Neural cell (in vitro differentiated cells): ENCODE measurements around the gene CNTN4. TPM values are rescaled to one million over a fixed set of nuclear protein-coding genes. Genes with fewer than 3 reads are reported as not detected.

Experiments
- H2AFZ ChIP-seq: fragments of 200-600, 300-800 bp; sonication (generic), shearing (Covaris generic); 2 replicates; pipeline ENCODE4 v1.6.0; 2014; ENCODE audit warnings: low read depth, mild to moderate bottlenecking, antibody characterized with exemption, low read length, moderate library complexity
- H3F3A ChIP-seq: fragments of 200-600 bp; shearing (Covaris generic); 2 replicates; pipeline ENCODE4 v1.6.1; 2016; ENCODE audit warnings: mild to moderate bottlenecking, moderate library complexity, mixed read lengths, antibody characterized with exemption, low read length; ENCODE audit not compliant: insufficient read depth, poor library complexity, severe bottlenecking
- H3K27ac ChIP-seq: fragments of 200-600, 300-800 bp; sonication (generic), shearing (Covaris generic); 2 replicates; pipeline ENCODE4 v1.5.1; 2014; ENCODE audit warnings: mild to moderate bottlenecking, low read length, moderate library complexity
- H3K27me3 ChIP-seq: fragments of 300-800, 200-600 bp; sonication (generic), shearing (Covaris generic); 2 replicates; pipeline ENCODE4 v1.6.0; 2014; ENCODE audit warnings: mild to moderate bottlenecking, low read depth, low read length, moderate library complexity; ENCODE audit not compliant: insufficient read depth
- H3K36me3 ChIP-seq: fragments of 300-800, 200-600 bp; sonication (generic), shearing (Covaris generic); 2 replicates; pipeline ENCODE4 v1.5.1; 2014; ENCODE audit warnings: mild to moderate bottlenecking, antibody characterized with exemption, low read length, moderate library complexity; ENCODE audit not compliant: insufficient read depth
- H3K4me2 ChIP-seq: fragments of 300-800, 200-600 bp; sonication (generic), shearing (Covaris generic); 2 replicates; pipeline ENCODE4 v1.6.0; 2014; ENCODE audit warnings: mild to moderate bottlenecking, low read length
- H3K4me3 ChIP-seq: fragments of 300-800, 200-600 bp; sonication (generic), shearing (Covaris generic); 2 replicates; pipeline ENCODE4 v1.5.1; 2014; ENCODE audit warnings: mild to moderate bottlenecking, low read length, moderate library complexity
- H3K79me2 ChIP-seq: fragments of 200-600 bp; shearing (Covaris generic); replicated peaks from 2 replicates; pipeline ENCODE4 v1.6.0; 2014; ENCODE audit warnings: mild to moderate bottlenecking, low read length, moderate library complexity; ENCODE audit not compliant: insufficient read depth
- H3K9ac ChIP-seq: fragments of 300-800, 200-600 bp; sonication (generic), shearing (Covaris generic); 2 replicates; pipeline ENCODE4 v1.6.1; 2016; ENCODE audit warnings: mild to moderate bottlenecking, low read length, mixed read lengths
- H3K9me2 ChIP-seq: fragments of 200-600 bp; shearing (Covaris generic); 2 replicates; pipeline ENCODE4 v1.6.1; 2016; ENCODE audit warnings: mild to moderate bottlenecking, low read length, mixed read lengths; ENCODE audit not compliant: insufficient read depth
- H3K9me3 ChIP-seq: fragments of 200-600, 300-800 bp; sonication (generic), shearing (Covaris generic); 2 replicates; pipeline ENCODE4 v1.6.1; 2016; ENCODE audit warnings: mild to moderate bottlenecking, mixed run types, low read length, moderate library complexity, mixed read lengths
- H4K20me1 ChIP-seq: fragments of 200-600 bp; shearing (Covaris generic); 2 replicates; pipeline ENCODE4 v1.6.1; 2016; ENCODE audit warnings: mild to moderate bottlenecking, mixed run types; ENCODE audit not compliant: insufficient read depth
- EP300 ChIP-seq: fragments of 450-650 bp; conservative IDR thresholded peaks from 2 replicates; pipeline ENCODE4 v1.6.1; 2014; ENCODE audit warnings: antibody characterized with exemption, mild to moderate bottlenecking, moderate library complexity; ENCODE audit not compliant: poor library complexity, severe bottlenecking
- EZH2 ChIP-seq: fragments of 200-600, 300-800 bp; shearing (Covaris generic), sonication (generic); IDR thresholded peaks from 2 replicates; pipeline ENCODE4 v1.6.1; 2014; ENCODE audit warnings: antibody characterized with exemption, low read length, borderline replicate concordance, mild to moderate bottlenecking; ENCODE audit not compliant: insufficient read depth, poor library complexity, severe bottlenecking
- MXI1 ChIP-seq: fragments of 450-650 bp; conservative IDR thresholded peaks from 2 replicates; pipeline ENCODE4 v1.6.1; 2014; ENCODE audit warnings: antibody characterized with exemption, mild to moderate bottlenecking; ENCODE audit not compliant: poor library complexity, severe bottlenecking
- POLR2AphosphoS5 ChIP-seq: IDR thresholded peaks from 2 replicates; pipeline ENCODE4 v1.6.1; 2012
- RAD21 ChIP-seq: fragments of 450-650 bp; conservative IDR thresholded peaks from 2 replicates; pipeline ENCODE4 v1.6.1; 2014; ENCODE audit warnings: antibody characterized with exemption, mild to moderate bottlenecking, moderate library complexity
- SMC3 ChIP-seq: fragments of 450-650 bp; conservative IDR thresholded peaks from 2 replicates; pipeline ENCODE4 v1.6.1; 2014; ENCODE audit warnings: antibody characterized with exemption, mild to moderate bottlenecking, moderate library complexity; ENCODE audit not compliant: poor library complexity
- TAF1 ChIP-seq: IDR thresholded peaks from 2 replicates; pipeline ENCODE4 v1.6.1; 2012; ENCODE audit warnings: low read depth
- polyA plus RNA-seq: library from polyadenylated mRNA; depleted of rRNA; stranded (reverse); fragments of >200 nt; gene quantifications from 2 replicates; pipeline ENCODE4 v1.2.3, GENCODE V29; 2014
- TF ChIP-seq, protein P1 (sequence below): fragments of 450-650 bp; IDR thresholded peaks from 2 replicates; pipeline ENCODE4 v1.5.1; 2014; ENCODE audit warnings: antibody characterized with exemption, mild to moderate bottlenecking, moderate library complexity; ENCODE audit not compliant: poor library complexity, severe bottlenecking
- TF ChIP-seq, protein P2 (sequence below): IDR thresholded peaks from 2 replicates; pipeline ENCODE4 v1.6.1; 2012; ENCODE audit warnings: borderline replicate concordance

Gene CNTN4
- polyA plus RNA-seq, 1 donor from 2014 or later, result 10.6 TPM

DNA sequence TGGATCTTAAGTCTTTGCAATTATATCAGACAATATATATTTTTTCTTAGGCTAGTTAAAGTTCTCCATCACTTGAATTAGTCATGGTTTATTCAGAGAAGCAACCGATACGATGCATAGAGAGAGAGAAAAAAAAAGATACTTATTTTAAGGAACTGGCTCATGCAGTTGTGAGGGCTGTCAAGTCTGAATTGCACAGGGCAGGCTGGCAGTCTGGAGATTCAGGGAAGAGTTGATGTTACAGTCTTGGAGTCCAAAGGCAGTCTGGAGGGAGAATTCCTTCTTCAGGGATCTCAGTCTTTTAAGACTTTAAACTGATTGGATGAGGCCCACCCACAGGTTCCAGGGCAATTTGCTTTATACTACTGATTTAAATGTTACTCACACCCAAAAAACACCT lies 598.9 kb downstream of the CNTN4 start:
- Histone ChIP-seq H3K9me2 (no peaks in the 10 kb centered on the region), H2AFZ (no peak overlapping the region), H3K27me3 (no peaks in the 10 kb centered on the region), H3K9me3 (no peaks in the 10 kb centered on the region), H3K27ac (no peak overlapping the region), H3K36me3 (no peaks in the 10 kb centered on the region), H3K79me2 (no peaks in the 10 kb centered on the region), H3K4me3 (no peak overlapping the region), H4K20me1 (no peaks in the 10 kb centered on the region), H3K4me2 (no peak overlapping the region), H3K9ac (no peak overlapping the region), H3F3A (no peaks in the 10 kb centered on the region)
- TF ChIP-seq EP300 (no peak), TAF1 (no peak), SMC3 (no peak), POLR2AphosphoS5 (no peak)

DNA sequence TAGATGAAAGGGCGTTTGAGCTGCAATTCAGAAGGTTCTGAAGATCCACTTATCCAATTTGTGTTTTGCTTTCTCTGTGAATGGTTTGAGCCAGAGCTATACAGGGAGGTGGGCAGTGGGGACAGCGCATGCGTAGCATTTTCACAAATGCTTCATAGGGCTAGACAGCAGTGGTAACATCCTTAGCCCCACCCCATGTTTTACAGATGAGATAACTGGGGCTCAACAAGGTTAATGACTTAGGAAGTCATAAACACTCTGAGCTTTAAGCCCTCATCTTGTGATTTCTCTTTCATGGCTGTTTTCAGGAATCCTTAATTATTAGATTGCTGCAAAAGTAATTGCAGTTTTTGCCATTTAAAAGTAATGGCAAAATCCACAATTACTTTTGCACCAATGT lies 602.8 kb downstream of the CNTN4 start:
- Histone ChIP-seq H3K4me2 (no peak overlapping the region), H4K20me1 (no peaks in the 10 kb centered on the region), H3K79me2 (no peaks in the 10 kb centered on the region), H3K27ac (no peak overlapping the region), H3K27me3 (no peaks in the 10 kb centered on the region), H3K36me3 (no peaks in the 10 kb centered on the region), H3K9ac (no peak overlapping the region), H2AFZ (no peak overlapping the region), H3F3A (no peaks in the 10 kb centered on the region), H3K9me3 (no peaks in the 10 kb centered on the region), H3K4me3 (no peak overlapping the region), H3K9me2 (no peaks in the 10 kb centered on the region)
- no peak for TF ChIP-seq POLR2AphosphoS5
- TF ChIP-seq, protein P1, sequence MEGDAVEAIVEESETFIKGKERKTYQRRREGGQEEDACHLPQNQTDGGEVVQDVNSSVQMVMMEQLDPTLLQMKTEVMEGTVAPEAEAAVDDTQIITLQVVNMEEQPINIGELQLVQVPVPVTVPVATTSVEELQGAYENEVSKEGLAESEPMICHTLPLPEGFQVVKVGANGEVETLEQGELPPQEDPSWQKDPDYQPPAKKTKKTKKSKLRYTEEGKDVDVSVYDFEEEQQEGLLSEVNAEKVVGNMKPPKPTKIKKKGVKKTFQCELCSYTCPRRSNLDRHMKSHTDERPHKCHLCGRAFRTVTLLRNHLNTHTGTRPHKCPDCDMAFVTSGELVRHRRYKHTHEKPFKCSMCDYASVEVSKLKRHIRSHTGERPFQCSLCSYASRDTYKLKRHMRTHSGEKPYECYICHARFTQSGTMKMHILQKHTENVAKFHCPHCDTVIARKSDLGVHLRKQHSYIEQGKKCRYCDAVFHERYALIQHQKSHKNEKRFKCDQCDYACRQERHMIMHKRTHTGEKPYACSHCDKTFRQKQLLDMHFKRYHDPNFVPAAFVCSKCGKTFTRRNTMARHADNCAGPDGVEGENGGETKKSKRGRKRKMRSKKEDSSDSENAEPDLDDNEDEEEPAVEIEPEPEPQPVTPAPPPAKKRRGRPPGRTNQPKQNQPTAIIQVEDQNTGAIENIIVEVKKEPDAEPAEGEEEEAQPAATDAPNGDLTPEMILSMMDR, result no peak
- no peak for TF ChIP-seq SMC3
- no peak for TF ChIP-seq EZH2
- no peak for TF ChIP-seq EP300
- TF ChIP-seq MXI1, result no peak
- TF ChIP-seq, protein P2, sequence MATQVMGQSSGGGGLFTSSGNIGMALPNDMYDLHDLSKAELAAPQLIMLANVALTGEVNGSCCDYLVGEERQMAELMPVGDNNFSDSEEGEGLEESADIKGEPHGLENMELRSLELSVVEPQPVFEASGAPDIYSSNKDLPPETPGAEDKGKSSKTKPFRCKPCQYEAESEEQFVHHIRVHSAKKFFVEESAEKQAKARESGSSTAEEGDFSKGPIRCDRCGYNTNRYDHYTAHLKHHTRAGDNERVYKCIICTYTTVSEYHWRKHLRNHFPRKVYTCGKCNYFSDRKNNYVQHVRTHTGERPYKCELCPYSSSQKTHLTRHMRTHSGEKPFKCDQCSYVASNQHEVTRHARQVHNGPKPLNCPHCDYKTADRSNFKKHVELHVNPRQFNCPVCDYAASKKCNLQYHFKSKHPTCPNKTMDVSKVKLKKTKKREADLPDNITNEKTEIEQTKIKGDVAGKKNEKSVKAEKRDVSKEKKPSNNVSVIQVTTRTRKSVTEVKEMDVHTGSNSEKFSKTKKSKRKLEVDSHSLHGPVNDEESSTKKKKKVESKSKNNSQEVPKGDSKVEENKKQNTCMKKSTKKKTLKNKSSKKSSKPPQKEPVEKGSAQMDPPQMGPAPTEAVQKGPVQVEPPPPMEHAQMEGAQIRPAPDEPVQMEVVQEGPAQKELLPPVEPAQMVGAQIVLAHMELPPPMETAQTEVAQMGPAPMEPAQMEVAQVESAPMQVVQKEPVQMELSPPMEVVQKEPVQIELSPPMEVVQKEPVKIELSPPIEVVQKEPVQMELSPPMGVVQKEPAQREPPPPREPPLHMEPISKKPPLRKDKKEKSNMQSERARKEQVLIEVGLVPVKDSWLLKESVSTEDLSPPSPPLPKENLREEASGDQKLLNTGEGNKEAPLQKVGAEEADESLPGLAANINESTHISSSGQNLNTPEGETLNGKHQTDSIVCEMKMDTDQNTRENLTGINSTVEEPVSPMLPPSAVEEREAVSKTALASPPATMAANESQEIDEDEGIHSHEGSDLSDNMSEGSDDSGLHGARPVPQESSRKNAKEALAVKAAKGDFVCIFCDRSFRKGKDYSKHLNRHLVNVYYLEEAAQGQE, result no peak
- TF ChIP-seq TAF1, result no peak
- TF ChIP-seq RAD21, result no peak
